H1 (cell line): ENCODE data around the gene DYNLT3. TPM values are rescaled to one million over a fixed set of nuclear protein-coding genes. Genes with fewer than 3 reads are reported as not detected.

Experiments
- CTCF ChIA-PET: fragments of 300-600 bp; sonication (Branson Sonifier 250); formaldehyde crosslinking; loops from one replicate; lab custom pipeline; 2021; ENCODE audit not compliant: partially characterized antibody; lab: Charles Lee
- POLR2A ChIA-PET: fragments of 300-600 bp; sonication (Branson Sonifier 250); formaldehyde crosslinking; loops from one replicate; lab custom pipeline; 2021; ENCODE audit warnings: inconsistent platforms; ENCODE audit not compliant: partially characterized antibody; lab: Charles Lee
- DNase-seq, 2 experiments: peaks; one replicate each; pipeline versions ENCODE4 v3.0.0 to v3.0.0-alpha.2; 2010 to 2022; ENCODE audit warnings: low spot score in 2 of 2, low read depth in 1 of 2, mixed read lengths in 1 of 2
- FAIRE-seq: peaks from 2 replicates; lab custom pipeline; 2011; peaks lifted over from hg19 to GRCh38; lab: Jason Lieb, UNC
- H2AFZ ChIP-seq: 2 replicates; pipeline ENCODE4 v1.8.1; 2012; ENCODE audit warnings: low read length, inconsistent platforms
- H2AK5ac ChIP-seq: 2 replicates; pipeline ENCODE4 v1.6.1; 2013; ENCODE audit warnings: low read depth, low read length
- H2BK120ac ChIP-seq: replicated peaks from 2 replicates; pipeline ENCODE3; 2013; ENCODE audit warnings: low read depth, low read length, inconsistent platforms
- H2BK12ac ChIP-seq: 2 replicates; pipeline ENCODE4 v1.6.1; 2013; ENCODE audit warnings: low read depth, low read length
- H2BK15ac ChIP-seq: 2 replicates; pipeline ENCODE4 v1.6.1; 2013; ENCODE audit warnings: low read length
- H2BK20ac ChIP-seq: 2 replicates; pipeline ENCODE4 v1.6.1; 2013; ENCODE audit warnings: low read length
- H2BK5ac ChIP-seq: 2 replicates; pipeline ENCODE4 v1.6.1; 2013; ENCODE audit warnings: low read depth, low read length
- H3K14ac ChIP-seq: 2 replicates; pipeline ENCODE4 v1.6.1; 2013; ENCODE audit warnings: inconsistent platforms; ENCODE audit not compliant: insufficient read length
- H3K18ac ChIP-seq: 2 replicates; pipeline ENCODE4 v1.6.1; 2013; ENCODE audit warnings: low read length; ENCODE audit errors: extremely low read depth
- H3K23ac ChIP-seq: 2 replicates; pipeline ENCODE4 v1.6.1; 2013; ENCODE audit warnings: inconsistent platforms; ENCODE audit not compliant: insufficient read length
- H3K23me2 ChIP-seq: 2 replicates; pipeline ENCODE4 v1.6.1; 2013; ENCODE audit warnings: low read depth, low read length
- H3K27ac ChIP-seq: 2 replicates; pipeline ENCODE4 v1.6.1; 2011; ENCODE audit warnings: low read depth, low read length, inconsistent platforms
- H3K27me3 ChIP-seq, 4 experiments: replicated peaks in 1 of 4; 1 replicate in 1 of 4; 2 replicates in 3 of 4; pipeline versions ENCODE4 v1.6.1 to v1.8.1; 2011 to 2013; ENCODE audit warnings: low read length in 3 of 4, mild to moderate bottlenecking in 3 of 4, inconsistent platforms in 2 of 4, mixed read lengths in 2 of 4, moderate library complexity in 1 of 4; ENCODE audit not compliant: control insufficient read depth in 3 of 4, insufficient read depth in 3 of 4; ENCODE audit errors: extremely low read depth in 1 of 4
- H3K36me3 ChIP-seq, 4 experiments: 2 replicates each; pipeline versions ENCODE4 v1.6.1 to v1.8.1; 2011 to 2013; ENCODE audit warnings: mild to moderate bottlenecking in 4 of 4, low read length in 3 of 4, moderate library complexity in 2 of 4, control low read depth in 1 of 4, inconsistent platforms in 1 of 4; ENCODE audit not compliant: insufficient read depth in 4 of 4, control insufficient read depth in 2 of 4
- H3K4ac ChIP-seq: replicated peaks from 2 replicates; pipeline ENCODE3; 2013; ENCODE audit warnings: low read length, low read depth, mixed read lengths, inconsistent platforms; ENCODE audit not compliant: insufficient read length
- H3K4me1 ChIP-seq, 4 experiments: replicated peaks in 1 of 4; 1 replicate in 1 of 4; 2 replicates in 3 of 4; pipeline versions ENCODE4 v1.6.1 to v1.8.1; 2011 to 2013; ENCODE audit warnings: low read length in 3 of 4, inconsistent platforms in 2 of 4, mixed read lengths in 1 of 4; ENCODE audit not compliant: insufficient read depth in 4 of 4, control insufficient read depth in 3 of 4
- H3K4me2 ChIP-seq, 2 experiments: 2 replicates each; pipeline versions ENCODE4 v1.6.1 to v1.8.1; 2011 to 2013; ENCODE audit warnings: low read depth in 2 of 2, low read length in 2 of 2, control low read depth in 1 of 2, inconsistent platforms in 1 of 2, mild to moderate bottlenecking in 1 of 2; ENCODE audit not compliant: insufficient read depth in 1 of 2
- H3K4me3 ChIP-seq, 4 experiments: fragments of 200-600, 300-600 bp in 1 of 4; sonication (generic), shearing (Covaris generic), sonication (Bioruptor Twin) in 1 of 4; 2 replicates each; pipeline versions ENCODE4 v1.5.1 to v1.8.1; 2011 to 2016; ENCODE audit warnings: low read length in 4 of 4, low read depth in 3 of 4, control low read depth in 2 of 4, inconsistent platforms in 2 of 4, mild to moderate bottlenecking in 2 of 4, mixed read lengths in 1 of 4, moderate library complexity in 1 of 4; ENCODE audit not compliant: insufficient read depth in 2 of 4; ENCODE audit errors: extremely low read depth in 1 of 4
- H3K56ac ChIP-seq: replicated peaks from 2 replicates; pipeline ENCODE3; 2013; ENCODE audit warnings: low read depth, mild to moderate bottlenecking, mixed read lengths, low read length, inconsistent platforms; ENCODE audit not compliant: insufficient read length
- H3K79me1 ChIP-seq: 2 replicates; pipeline ENCODE4 v1.6.1; 2013; ENCODE audit warnings: low read depth, low read length, control low read depth
- H3K79me2 ChIP-seq, 2 experiments: 2 replicates each; pipeline versions ENCODE4 v1.6.1 to v1.8.1; 2012 to 2013; ENCODE audit warnings: low read length in 2 of 2, mild to moderate bottlenecking in 2 of 2, inconsistent platforms in 1 of 2; ENCODE audit not compliant: insufficient read depth in 2 of 2, control insufficient read depth in 1 of 2
- H3K9ac ChIP-seq, 4 experiments: replicated peaks in 1 of 4; 1 replicate in 1 of 4; 2 replicates in 3 of 4; pipeline versions ENCODE4 v1.6.1 to v1.8.1; 2011 to 2013; ENCODE audit warnings: low read depth in 3 of 4, low read length in 3 of 4, control low read depth in 2 of 4, mild to moderate bottlenecking in 2 of 4, moderate library complexity in 2 of 4, inconsistent platforms in 1 of 4; ENCODE audit errors: extremely low read depth in 1 of 4
- H3K9me3 ChIP-seq, 2 experiments: 2 replicates each; pipeline versions ENCODE4 v1.6.1 to v1.8.1; 2012 to 2013; ENCODE audit warnings: mild to moderate bottlenecking in 2 of 2, moderate library complexity in 2 of 2, control low read depth in 1 of 2, inconsistent platforms in 1 of 2, low read depth in 1 of 2, low read length in 1 of 2, mixed read lengths in 1 of 2; ENCODE audit not compliant: insufficient read depth in 2 of 2
- H4K20me1 ChIP-seq, 2 experiments: replicated peaks in 1 of 2; 2 replicates each; pipeline versions ENCODE3 to v1.8.1; 2011 to 2013; ENCODE audit warnings: inconsistent platforms in 2 of 2, low read length in 2 of 2, mild to moderate bottlenecking in 1 of 2; ENCODE audit not compliant: insufficient read depth in 2 of 2, control insufficient read depth in 1 of 2
- H4K5ac ChIP-seq: 2 replicates; pipeline ENCODE4 v1.6.1; 2013; ENCODE audit warnings: low read length, low read depth, mixed read lengths, inconsistent platforms; ENCODE audit not compliant: insufficient read length
- H4K8ac ChIP-seq: 2 replicates; pipeline ENCODE4 v1.8.0; 2013; ENCODE audit warnings: mild to moderate bottlenecking, moderate library complexity, low read length, inconsistent platforms; ENCODE audit not compliant: insufficient read depth; ENCODE audit errors: extremely low read depth
- H4K91ac ChIP-seq: replicated peaks from 2 replicates; pipeline ENCODE3; 2013; ENCODE audit warnings: low read length, mixed read lengths, inconsistent platforms; ENCODE audit not compliant: insufficient read length
- ASH2L ChIP-seq: fragments of 200-600, 300-600 bp; sonication (generic); IDR thresholded peaks from one replicate; pipeline ENCODE4 v1.7.1; 2017; ENCODE audit warnings: low read length
- BACH1 ChIP-seq: IDR thresholded peaks from 2 replicates; pipeline ENCODE4 v1.6.1; 2012; ENCODE audit warnings: low read length, improper control_type of control experiment
- BRCA1 ChIP-seq: IDR thresholded peaks from 2 replicates; pipeline ENCODE4 v1.6.1; 2012; ENCODE audit warnings: low read depth, low read length, improper control_type of control experiment
- CBX5 ChIP-seq: fragments of 300-800, 300-1000 bp; sonication (generic); IDR thresholded peaks from 2 replicates; pipeline ENCODE4 v1.7.1; 2016; ENCODE audit warnings: antibody characterized with exemption, low read length, low read depth
- CEBPB ChIP-seq: IDR thresholded peaks from 2 replicates; pipeline ENCODE4 v1.6.1; 2012; ENCODE audit warnings: low read depth, low read length
- CTBP2 ChIP-seq: IDR thresholded peaks from 2 replicates; pipeline ENCODE4 v1.7.0; 2011; ENCODE audit warnings: borderline replicate concordance, mild to moderate bottlenecking, moderate library complexity, mixed read lengths, low read length; ENCODE audit not compliant: insufficient read depth, insufficient read length
- HDAC2 ChIP-seq, 2 experiments: fragments of 300-600 bp in 1 of 2; sonication (generic) in 1 of 2; IDR thresholded peaks; 2 replicates each; pipeline ENCODE4 v1.6.1; 2011 to 2012; ENCODE audit warnings: low read depth in 2 of 2, low read length in 2 of 2, mild to moderate bottlenecking in 2 of 2, moderate library complexity in 2 of 2, borderline replicate concordance in 1 of 2, inconsistent platforms in 1 of 2
- HDAC6 ChIP-seq: IDR thresholded peaks from one replicate; pipeline ENCODE4 v1.7.1; 2012; ENCODE audit warnings: low read depth, mild to moderate bottlenecking, inconsistent platforms, low read length, moderate library complexity
- NRF1 ChIP-seq: IDR thresholded peaks from 2 replicates; pipeline ENCODE4 v1.6.1; 2011; ENCODE audit warnings: mild to moderate bottlenecking, low read depth, low read length, improper control_type of control experiment
- PHF8 ChIP-seq: fragments of 200-600 bp; sonication (generic); conservative IDR thresholded peaks from 2 replicates; pipeline ENCODE4 v1.7.1; 2012; ENCODE audit warnings: low read depth, mild to moderate bottlenecking, inconsistent platforms, low read length, moderate library complexity
- SAP30 ChIP-seq: fragments of 300-600 bp; sonication (generic); IDR thresholded peaks from 2 replicates; pipeline ENCODE4 v1.7.1; 2012; ENCODE audit warnings: low read length, moderate library complexity, mild to moderate bottlenecking, inconsistent platforms; ENCODE audit not compliant: insufficient read depth, insufficient replicate concordance
- SIRT6 ChIP-seq: IDR thresholded peaks from one replicate; pipeline ENCODE4 v1.7.1; 2012; ENCODE audit warnings: low read length, inconsistent platforms
- SP4 ChIP-seq: IDR thresholded peaks from 2 replicates; pipeline ENCODE4 v1.6.1; 2012; ENCODE audit warnings: low read length, inconsistent platforms
- TAF1 ChIP-seq: IDR thresholded peaks from 2 replicates; pipeline ENCODE4 v1.6.1; 2011; ENCODE audit warnings: mild to moderate bottlenecking, low read depth, low read length
- polyA plus RNA-seq, 7 experiments: library from polyadenylated mRNA; depleted of rRNA in 3 of 7; stranded (reverse) in 5 of 7; unstranded in 2 of 7; fragments of >200 nt in 5 of 7; fragments of 200-250 nt in 2 of 7; gene quantifications; 1 replicate in 5 of 7; 2 replicates in 1 of 7; 4 replicates in 1 of 7; pipeline versions ENCODE4 v1.2.1 to v1.2.3, GENCODE V29; 2011 to 2013; ENCODE audit warnings: missing spikeins in 2 of 7, mixed read lengths in 2 of 7
- total RNA-seq: library from RNA; stranded (reverse); fragmentation: NEBNext Ultra II Directional; extraction: Animal tissue kit (Norgen Biotek cat#: 25700); gene quantifications from 2 replicates; pipeline ENCODE4 v1.2.1, GENCODE V29; 2021
- TF ChIP-seq, protein P1 (sequence below): IDR thresholded peaks from 2 replicates; pipeline ENCODE4 v1.6.1; 2012; ENCODE audit warnings: inconsistent platforms

DYNLT3 gene
- total and polyA plus RNA-seq, 2 of the 8 experiments (the other 6 are each of a cell fraction or from before 2014, with no cell fraction given) = 2.3 to 3.5 TPM

DNA sequence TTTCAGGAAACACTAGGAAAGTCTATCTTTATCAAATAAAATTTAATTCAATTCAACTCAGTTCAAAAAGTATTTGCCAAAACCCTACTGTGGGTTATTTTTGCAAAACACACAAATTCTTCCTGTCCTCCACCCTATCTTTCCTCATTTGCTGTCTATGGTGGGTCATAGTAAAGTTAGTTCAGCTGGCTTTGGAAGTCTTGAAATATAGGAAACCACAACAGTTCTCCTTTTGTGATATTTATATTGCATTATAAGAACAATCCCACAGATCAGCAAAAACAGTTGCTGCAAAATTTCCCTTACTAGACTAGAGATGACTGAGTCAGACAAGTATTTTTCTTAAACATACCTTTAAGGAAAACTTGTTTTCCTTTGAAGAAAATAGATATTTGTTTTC is 45.3 kb downstream of the DYNLT3 start:
- Histone ChIP-seq H2AFZ (no peak overlapping the region), H3K27ac (no peak overlapping the region), H4K20me1 (no peaks in the 10 kb centered on the region), H3K4me1 (no peaks in the 10 kb centered on the region), H2BK12ac (no peak overlapping the region), H2BK120ac (no peak overlapping the region), H3K9ac (no peak overlapping the region), H3K14ac (no peak overlapping the region), H3K18ac (no peak overlapping the region), H2BK5ac (no peak overlapping the region), H3K4ac (no peak overlapping the region), H2BK20ac (no peak overlapping the region), H2BK15ac (no peak overlapping the region), H3K79me2 (no peaks in the 10 kb centered on the region), H4K8ac (no peak overlapping the region), H3K23me2 (no peaks in the 10 kb centered on the region), H4K5ac (no peak overlapping the region), H2AK5ac (no peak overlapping the region), H3K56ac (no peak overlapping the region), H3K9me3 (no peaks in the 10 kb centered on the region), H3K4me3 (no peak overlapping the region), H4K91ac (no peak overlapping the region), H3K27me3 (no peaks in the 10 kb centered on the region), H3K23ac (no peak overlapping the region), H3K4me2 (no peak overlapping the region), H3K79me1 (no peaks in the 10 kb centered on the region), H3K36me3 (no peaks in the 10 kb centered on the region)
- no peak for DNase-seq
- POLR2A ChIA-PET = no interaction called here
- CTCF ChIA-PET = interaction anchor here (1.1 kb wide), 1 partner anchor 23 kb away, joined by 4 read pairs; no protein-coding TSS in a partner anchor
- FAIRE-seq = no peak
- TF ChIP-seq SP4 (no peak), SAP30 (no peak), CEBPB (no peak), ASH2L (no peak), HDAC2 (IDR thresholded peaks at IDR 0.05; ENCODE audit: borderline replicate concordance in 1 of 2, low read depth in 2 of 2, low read length in 2 of 2) (no peak), NRF1 (no peak), BRCA1 (no peak), CTBP2 (no peak), TAF1 (no peak), SIRT6 (no peak), CBX5 (no peak), HDAC6 (no peak), PHF8 (no peak), BACH1 (no peak)
- TF ChIP-seq, protein P1, sequence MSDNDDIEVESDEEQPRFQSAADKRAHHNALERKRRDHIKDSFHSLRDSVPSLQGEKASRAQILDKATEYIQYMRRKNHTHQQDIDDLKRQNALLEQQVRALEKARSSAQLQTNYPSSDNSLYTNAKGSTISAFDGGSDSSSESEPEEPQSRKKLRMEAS = no peak
